ENCODE results near the gene GPLD1. TPM values are rescaled to one million over a fixed set of nuclear protein-coding genes. Genes with fewer than 3 reads are reported as not detected.

The GPLD1 gene
- total RNA-seq, 1 experiment from 2014 or later: 10.1 TPM

DNA sequence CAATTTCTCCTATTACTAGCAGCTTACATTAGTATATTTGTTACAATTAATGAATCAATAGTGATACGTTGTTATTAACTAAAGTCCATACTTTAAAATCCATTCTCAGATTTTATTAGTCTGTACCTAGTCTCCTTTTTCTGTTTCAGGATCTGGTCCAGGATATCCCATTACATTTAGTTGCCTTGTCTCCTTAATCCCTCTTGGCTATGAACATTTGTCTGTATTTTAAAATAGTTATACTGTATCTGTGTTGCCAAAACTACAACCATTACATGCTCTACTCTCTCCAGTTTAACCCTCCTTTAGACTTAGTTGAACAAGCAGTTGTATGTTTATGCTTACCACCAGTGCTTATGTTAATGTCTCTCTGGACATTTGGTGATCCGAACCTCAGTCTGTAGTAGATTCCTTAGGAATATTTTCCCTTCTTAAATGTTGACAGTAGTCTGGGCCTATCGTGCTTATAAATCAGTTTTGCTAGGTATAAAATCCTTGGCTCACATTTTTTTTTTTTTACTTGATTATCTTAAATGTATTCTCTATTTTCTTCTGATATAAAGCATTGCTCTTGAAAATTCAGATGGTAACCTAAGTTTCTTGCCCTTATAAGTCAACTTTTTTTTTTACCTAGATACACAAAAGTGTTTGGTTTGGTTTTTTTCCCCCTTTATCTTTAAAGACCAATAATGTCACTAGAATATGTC is 17.6 kb upstream of the GPLD1 start:
- H3K27me3 Mint-ChIP-seq (ENCODE audit: insufficient read depth, unreplicated experiment): no peaks in the 10 kb centered on the region
- no peak overlapping the region for H3K4me3 ChIP-seq (ENCODE audit: low read depth, low read length)
- peak overlapping the region; percentile 61 for H3K27ac Mint-ChIP-seq (ENCODE audit: unreplicated experiment)
- POLR2A ChIA-PET: no interaction called here
- H3K9me3 Mint-ChIP-seq (ENCODE audit: unreplicated experiment): peaks cover 23% of the 10 kb centered on the region
- peaks cover 27% of the 10 kb centered on the region for H3K4me1 ChIP-seq
- no peaks in the 10 kb centered on the region for H3K27me3 ChIP-seq (replicated peaks; ENCODE audit: control insufficient read depth, insufficient read depth, low read length)
- H3K9me3 ChIP-seq: no peaks in the 10 kb centered on the region; the same call in 1 of the 2 replicates
- intact Hi-C loops (cut with micrococcal nuclease; ENCODE audit: unreplicated experiment): loop anchor here (10.0 kb wide), 1 partner anchor 182 kb away; no protein-coding TSS in a partner anchor
- TF ChIP-seq, protein P1, sequence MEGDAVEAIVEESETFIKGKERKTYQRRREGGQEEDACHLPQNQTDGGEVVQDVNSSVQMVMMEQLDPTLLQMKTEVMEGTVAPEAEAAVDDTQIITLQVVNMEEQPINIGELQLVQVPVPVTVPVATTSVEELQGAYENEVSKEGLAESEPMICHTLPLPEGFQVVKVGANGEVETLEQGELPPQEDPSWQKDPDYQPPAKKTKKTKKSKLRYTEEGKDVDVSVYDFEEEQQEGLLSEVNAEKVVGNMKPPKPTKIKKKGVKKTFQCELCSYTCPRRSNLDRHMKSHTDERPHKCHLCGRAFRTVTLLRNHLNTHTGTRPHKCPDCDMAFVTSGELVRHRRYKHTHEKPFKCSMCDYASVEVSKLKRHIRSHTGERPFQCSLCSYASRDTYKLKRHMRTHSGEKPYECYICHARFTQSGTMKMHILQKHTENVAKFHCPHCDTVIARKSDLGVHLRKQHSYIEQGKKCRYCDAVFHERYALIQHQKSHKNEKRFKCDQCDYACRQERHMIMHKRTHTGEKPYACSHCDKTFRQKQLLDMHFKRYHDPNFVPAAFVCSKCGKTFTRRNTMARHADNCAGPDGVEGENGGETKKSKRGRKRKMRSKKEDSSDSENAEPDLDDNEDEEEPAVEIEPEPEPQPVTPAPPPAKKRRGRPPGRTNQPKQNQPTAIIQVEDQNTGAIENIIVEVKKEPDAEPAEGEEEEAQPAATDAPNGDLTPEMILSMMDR (IDR thresholded peaks at IDR 0.05; ENCODE audit: insufficient read depth in 1 of 2, low read depth in 1 of 2, low read length in 1 of 2, severe bottlenecking in 1 of 2, unreplicated experiment in 1 of 2): no peak
- H3K36me3 ChIP-seq (ENCODE audit: control insufficient read depth, insufficient read depth, low read length): 0 out of 2 replicates have a peak, but pooled peaks cover 2% of the 10 kb centered on the region
- H3K4me1 Mint-ChIP-seq (ENCODE audit: low read depth, unreplicated experiment): peaks cover 57% of the 10 kb centered on the region
- H3K4me3 Mint-ChIP-seq (ENCODE audit: unreplicated experiment): no peak overlapping the region
- H3K36me3 Mint-ChIP-seq (ENCODE audit: insufficient read depth, unreplicated experiment): peaks cover 45% of the 10 kb centered on the region
- CTCF ChIA-PET: no interaction called here
- TSS peak; percentile 2 for BruUV-seq (replicated peaks)
- DNase-seq: no peak

DNA sequence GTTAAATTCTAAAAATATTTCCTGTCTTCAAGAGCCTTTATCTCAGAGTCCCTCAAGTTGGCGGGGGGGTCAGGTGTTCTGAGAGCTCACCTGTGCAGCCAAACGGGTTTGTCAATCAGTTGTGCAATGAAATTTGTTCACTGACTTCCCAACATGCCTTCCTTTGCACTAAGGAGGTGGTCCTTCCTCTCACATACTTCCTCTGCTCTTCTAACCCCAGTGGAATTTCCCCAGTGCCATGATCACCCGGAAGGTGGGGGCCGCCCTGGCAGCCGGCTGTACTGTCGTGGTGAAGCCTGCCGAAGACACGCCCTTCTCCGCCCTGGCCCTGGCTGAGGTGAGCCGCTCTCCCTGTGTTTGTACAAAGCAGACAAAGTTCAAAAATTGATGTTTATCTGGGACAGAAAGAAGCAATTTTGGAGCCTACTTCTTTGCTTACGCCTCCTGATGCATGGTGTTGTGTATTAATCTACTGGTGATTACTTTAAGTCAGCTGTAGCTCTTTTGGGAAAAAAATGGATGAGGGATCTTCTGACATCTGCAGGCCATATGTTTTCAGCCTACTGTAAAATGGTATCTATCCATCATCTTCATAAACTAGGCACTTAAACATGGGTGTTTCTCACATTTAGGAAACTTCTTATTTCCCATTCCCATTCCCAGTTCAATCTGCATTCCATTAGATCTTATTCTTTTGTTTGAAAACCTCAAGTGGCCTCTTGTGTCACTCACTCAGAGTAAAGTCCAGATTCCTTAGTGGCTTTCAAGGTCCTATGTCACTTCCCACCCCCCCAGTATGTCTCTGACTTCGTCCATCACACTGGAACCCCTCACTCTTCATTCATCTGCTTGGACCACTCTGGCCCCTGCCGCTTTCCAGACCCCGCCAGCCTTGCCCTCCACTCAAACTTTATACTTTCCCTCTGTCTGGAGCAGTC is 15.5 kb upstream of the GPLD1 start:
- Mint-ChIP-seq H3K27ac (ENCODE audit: unreplicated experiment) (peak overlapping the region; percentile 95), H3K27me3 (ENCODE audit: insufficient read depth, unreplicated experiment) (no peaks in the 10 kb centered on the region), H3K4me3 (ENCODE audit: unreplicated experiment) (peak overlapping the region; percentile 81), H3K4me1 (ENCODE audit: low read depth, unreplicated experiment) (peaks cover 50% of the 10 kb centered on the region), H3K36me3 (ENCODE audit: insufficient read depth, unreplicated experiment) (peaks cover 45% of the 10 kb centered on the region), H3K9me3 (ENCODE audit: unreplicated experiment) (peaks cover 21% of the 10 kb centered on the region)
- TF ChIP-seq, protein P1 (IDR thresholded peaks at IDR 0.05; ENCODE audit: insufficient read depth in 1 of 2, low read depth in 1 of 2, low read length in 1 of 2, severe bottlenecking in 1 of 2, unreplicated experiment in 1 of 2): no peak
- CTCF ChIA-PET: interaction anchor here (0.6 to 1.4 kb wide), 3 partner anchors 10 to 231 kb away, joined by 3 to 11 read pairs (median 3); partner anchors contain the start of gene ALDH5A1
- intact Hi-C loops (cut with micrococcal nuclease; ENCODE audit: unreplicated experiment): loop anchor here (1.0 to 10.0 kb wide), 2 partner anchors 162 to 180 kb away; partner anchors contain the start of gene ACOT13
- Histone ChIP-seq H3K36me3 (ENCODE audit: control insufficient read depth, insufficient read depth, low read length) (0 out of 2 replicates have a peak, but pooled peaks cover 2% of the 10 kb centered on the region), H3K4me1 (peaks cover 39% of the 10 kb centered on the region), H3K4me3 (ENCODE audit: low read depth, low read length) (peak overlapping the region; percentile 21), H3K9me3 (no peaks in the 10 kb centered on the region; the same call in 1 of the 2 replicates), H3K27me3 (replicated peaks; ENCODE audit: control insufficient read depth, insufficient read depth, low read length) (no peaks in the 10 kb centered on the region)
- BruUV-seq (replicated peaks): TSS peak; percentile 82
- peak; percentile 96 for DNase-seq
- POLR2A ChIA-PET: interaction anchor here (0.8 kb wide), 1 partner anchor 270 kb away, joined by 3 read pairs; no protein-coding TSS in a partner anchor

DNA sequence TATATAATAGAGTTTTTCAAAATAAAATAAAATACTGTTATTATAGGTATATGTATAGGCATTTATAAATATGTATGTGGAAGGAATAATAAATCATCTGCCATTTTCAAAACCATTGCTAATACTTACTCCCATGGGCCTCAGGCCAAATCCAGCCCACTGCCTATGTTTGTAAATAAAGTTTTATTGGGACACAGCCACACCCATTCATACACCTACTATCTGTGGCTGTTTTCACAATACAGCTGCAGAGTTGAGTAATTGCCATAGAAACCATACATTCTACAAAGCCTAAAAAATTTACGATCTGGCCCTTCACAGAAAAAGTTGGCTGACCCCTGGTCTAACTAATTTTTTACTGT is 14.9 kb upstream of the GPLD1 start:
- DNase-seq: no peak
- no peaks in the 10 kb centered on the region for H3K27me3 ChIP-seq (replicated peaks; ENCODE audit: control insufficient read depth, insufficient read depth, low read length)
- H3K4me3 Mint-ChIP-seq (ENCODE audit: unreplicated experiment): peak overlapping the region; percentile 81
- intact Hi-C loops (cut with micrococcal nuclease; ENCODE audit: unreplicated experiment): loop anchor here (1.0 to 10.0 kb wide), 2 partner anchors 163 to 179 kb away; partner anchors contain the start of gene ACOT13
- TSS peak; percentile 78 for BruUV-seq (replicated peaks)
- POLR2A ChIA-PET: interaction anchor here (0.8 kb wide), 1 partner anchor 271 kb away, joined by 3 read pairs; no protein-coding TSS in a partner anchor
- H3K4me3 ChIP-seq (ENCODE audit: low read depth, low read length): no peak overlapping the region
- H3K9me3 ChIP-seq: no peaks in the 10 kb centered on the region; the same call in 1 of the 2 replicates
- CTCF ChIA-PET: interaction anchor here (1.0 to 1.4 kb wide), 2 partner anchors 9 to 17 kb away, joined by 3 to 11 read pairs; partner anchors contain the start of gene ALDH5A1
- 0 out of 2 replicates have a peak, but pooled peaks cover 2% of the 10 kb centered on the region for H3K36me3 ChIP-seq (ENCODE audit: control insufficient read depth, insufficient read depth, low read length)
- peak overlapping the region; percentile 95 for H3K27ac Mint-ChIP-seq (ENCODE audit: unreplicated experiment)
- peaks cover 39% of the 10 kb centered on the region for H3K4me1 ChIP-seq
- H3K9me3 Mint-ChIP-seq (ENCODE audit: unreplicated experiment): peaks cover 14% of the 10 kb centered on the region
- H3K4me1 Mint-ChIP-seq (ENCODE audit: low read depth, unreplicated experiment): peaks cover 44% of the 10 kb centered on the region
- H3K36me3 Mint-ChIP-seq (ENCODE audit: insufficient read depth, unreplicated experiment): peaks cover 45% of the 10 kb centered on the region
- TF ChIP-seq, protein P1 (IDR thresholded peaks at IDR 0.05; ENCODE audit: insufficient read depth in 1 of 2, low read depth in 1 of 2, low read length in 1 of 2, severe bottlenecking in 1 of 2, unreplicated experiment in 1 of 2): no peak
- no peaks in the 10 kb centered on the region for H3K27me3 Mint-ChIP-seq (ENCODE audit: insufficient read depth, unreplicated experiment)
